Suprapubic skin (tissue), 4 donors: ENCODE measurements around the gene PRKN. TPM values are rescaled to one million over a fixed set of nuclear protein-coding genes. Genes with fewer than 3 reads are reported as not detected.

Experiments used
- DNase-seq, 2 donors: peaks; one replicate each; pipeline ENCODE4 v3.0.0-alpha.2; 2019; ENCODE audit warnings: low spot score in 2 of 2
- H3K27ac ChIP-seq: fragments of 200-600 bp; sonication (generic); one replicate; pipeline ENCODE4 v1.5.1; 2019
- H3K27me3 ChIP-seq: fragments of 200-600 bp; sonication (generic); one replicate; pipeline ENCODE4 v1.5.1; 2019
- H3K36me3 ChIP-seq: fragments of 200-600 bp; sonication (generic); one replicate; pipeline ENCODE4 v1.5.1; 2019
- H3K4me1 ChIP-seq: fragments of 200-600 bp; sonication (generic); one replicate; pipeline ENCODE4 v1.5.1; 2019
- H3K4me3 ChIP-seq: fragments of 200-600 bp; sonication (generic); one replicate; pipeline ENCODE4 v1.5.1; 2019; ENCODE audit warnings: mild to moderate bottlenecking
- H3K9me3 ChIP-seq: fragments of 200-600 bp; sonication (generic); one replicate; pipeline ENCODE4 v1.5.1; 2019
- CTCF ChIP-seq, 2 donors: fragments of 200-600 bp in 1 of 2; fragments of 450-650 bp in 1 of 2; sonication (generic) in 1 of 2; IDR thresholded peaks; one replicate each; pipeline ENCODE4 v1.5.1; 2016 to 2019; ENCODE audit warnings: antibody characterized with exemption in 2 of 2, mild to moderate bottlenecking in 1 of 2, moderate library complexity in 1 of 2
- EP300 ChIP-seq: sonication (generic); formaldehyde crosslinking; IDR thresholded peaks from one replicate; pipeline ENCODE4 v1.6.1; 2017; ENCODE audit warnings: antibody characterized with exemption
- POLR2A ChIP-seq, 2 donors: fragments of 450-650 bp; IDR thresholded peaks; one replicate each; pipeline ENCODE4 v1.6.1; 2017; ENCODE audit warnings: antibody characterized with exemption in 2 of 2, mild to moderate bottlenecking in 2 of 2, moderate library complexity in 2 of 2
- POLR2AphosphoS5 ChIP-seq, 3 donors: sonication (generic); formaldehyde crosslinking; IDR thresholded peaks; one replicate each; pipeline ENCODE4 v1.6.1; 2017; ENCODE audit warnings: antibody characterized with exemption in 3 of 3
- WGBS: methylation state at CpG from one replicate; pipeline ENCODE4 v1.1.5; 2018; 5-methylcytosine and 5-hydroxymethylcytosine counted together
- total RNA-seq, 4 donors: library from RNA; depleted of rRNA; stranded (reverse); fragments of >200 nt; gene quantifications; one replicate each; pipeline ENCODE4 v1.1.0, GENCODE V29; 2016

Gene PRKN
- total RNA-seq, 4 donors from 2014 or later: 7.2 to 22.8 (median 14.4) TPM

GRCh38 chr6:162360901-162361567, 366.5 kb downstream of the PRKN start:
- TF ChIP-seq POLR2A (IDR thresholded peaks at IDR 0.05) (no peak), EP300 (no peak), POLR2AphosphoS5 (IDR thresholded peaks at IDR 0.05) (no peak), CTCF (IDR thresholded peaks at IDR 0.05) (no peak)
- Histone ChIP-seq H3K36me3 (no peaks in the 10 kb centered on the region), H3K27ac (no peak overlapping the region), H3K9me3 (no peaks in the 10 kb centered on the region), H3K4me3 (no peak overlapping the region), H3K27me3 (no peaks in the 10 kb centered on the region), H3K4me1 (no peaks in the 10 kb centered on the region)
- DNase-seq: no peak
- WGBS: 71% methylated on average over 6 of the region's 6 CpGs

DNA sequence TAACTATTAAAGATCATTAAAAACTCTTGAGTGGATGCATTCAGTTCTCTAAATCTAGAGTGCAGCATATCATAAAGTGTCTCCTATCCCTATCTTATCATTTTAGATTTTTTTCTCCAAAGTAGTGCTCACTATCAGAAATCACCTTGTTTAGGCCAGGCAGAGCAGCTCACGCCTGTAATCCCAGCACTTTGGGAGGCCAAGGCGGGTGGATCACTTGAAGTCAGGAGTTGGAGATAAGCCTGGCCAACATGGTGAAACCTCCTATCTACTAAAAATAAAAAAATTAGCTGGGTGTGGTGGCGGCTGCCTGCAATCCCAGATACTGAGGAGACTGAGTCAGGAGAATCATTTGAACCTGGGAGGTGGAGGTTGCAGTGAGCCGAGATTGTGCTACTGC, 368.9 kb downstream of the PRKN start:
- TF ChIP-seq CTCF (IDR thresholded peaks at IDR 0.05) (no peak), EP300 (no peak), POLR2AphosphoS5 (IDR thresholded peaks at IDR 0.05) (no peak), POLR2A (IDR thresholded peaks at IDR 0.05) (no peak)

GRCh38 chr6:162345051-162345511, 382.5 kb downstream of the PRKN start:
- H3K9me3 ChIP-seq: no peaks in the 10 kb centered on the region
- no peak for TF ChIP-seq POLR2AphosphoS5 (IDR thresholded peaks at IDR 0.05)
- no peak for TF ChIP-seq EP300
- TF ChIP-seq CTCF (IDR thresholded peaks at IDR 0.05): no peak
- no peak for TF ChIP-seq POLR2A (IDR thresholded peaks at IDR 0.05)
- H3K27me3 ChIP-seq: no peaks in the 10 kb centered on the region
- H3K36me3 ChIP-seq: no peaks in the 10 kb centered on the region
- no peak for DNase-seq
- WGBS: 58% methylated on average over 4 of the region's 4 CpGs
- H3K4me1 ChIP-seq: peaks cover 12% of the 10 kb centered on the region
- no peak overlapping the region for H3K4me3 ChIP-seq
- H3K27ac ChIP-seq: peak overlapping the region; percentile 2

More for the DNA sequence above, 368.9 kb downstream of the PRKN start:
- Histone ChIP-seq H3K36me3 (no peaks in the 10 kb centered on the region), H3K9me3 (no peaks in the 10 kb centered on the region), H3K27ac (no peak overlapping the region), H3K4me3 (no peak overlapping the region), H3K27me3 (no peaks in the 10 kb centered on the region), H3K4me1 (no peaks in the 10 kb centered on the region)
- no peak for DNase-seq
- WGBS: 92% methylated on average over 4 of the region's 4 CpGs

DNA sequence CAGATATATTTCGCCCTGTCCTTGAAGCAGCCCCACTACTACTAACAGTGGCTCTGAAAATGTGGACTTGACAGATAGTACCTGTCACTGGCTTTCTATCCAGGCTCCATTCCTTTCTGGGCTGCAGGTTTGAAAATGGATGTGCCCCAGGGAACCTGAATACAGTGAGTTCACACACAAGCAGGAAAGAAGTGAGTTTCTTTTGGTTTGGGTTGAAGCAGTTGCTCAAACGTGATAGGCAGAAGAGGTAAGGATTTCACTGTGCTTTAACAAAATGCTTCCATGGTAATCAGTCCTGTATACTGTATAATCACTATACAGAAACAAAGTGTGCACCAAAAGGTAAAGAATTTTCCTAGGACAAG, 382.9 kb downstream of the PRKN start:
- H3K4me1 ChIP-seq: peaks cover 12% of the 10 kb centered on the region
- H3K27me3 ChIP-seq: no peaks in the 10 kb centered on the region
- peak overlapping the region; percentile 2 for H3K27ac ChIP-seq
- DNase-seq: no peak
- no peak overlapping the region for H3K4me3 ChIP-seq
- 64% methylated on average over 2 of the region's 2 CpGs for WGBS
- no peak for TF ChIP-seq CTCF (IDR thresholded peaks at IDR 0.05)
- TF ChIP-seq POLR2A (IDR thresholded peaks at IDR 0.05): no peak
- TF ChIP-seq EP300: no peak
- no peak for TF ChIP-seq POLR2AphosphoS5 (IDR thresholded peaks at IDR 0.05)
- H3K9me3 ChIP-seq: no peaks in the 10 kb centered on the region
- H3K36me3 ChIP-seq: no peaks in the 10 kb centered on the region

- H3K4me1 ChIP-seq: peaks cover 12% of the 10 kb centered on the region
- no peaks in the 10 kb centered on the region for H3K27me3 ChIP-seq
- H3K36me3 ChIP-seq: no peaks in the 10 kb centered on the region
- TF ChIP-seq POLR2A (IDR thresholded peaks at IDR 0.05) (no peak), POLR2AphosphoS5 (IDR thresholded peaks at IDR 0.05) (no peak), EP300 (no peak), CTCF (IDR thresholded peaks at IDR 0.05) (no peak)
- 35% methylated on average over 8 of the region's 8 CpGs for WGBS
- no peaks in the 10 kb centered on the region for H3K9me3 ChIP-seq
- H3K4me3 ChIP-seq: no peak overlapping the region
- no peak overlapping the region for H3K27ac ChIP-seq
- no peak for DNase-seq
Observed at GRCh38 chr6:162343936-162344645, 383.5 kb downstream of the PRKN start.
